NAMALWA (cell line): ENCODE measurements around the gene FAM53A.

Experiments
- DNase-seq: peaks from one replicate; pipeline ENCODE4 v3.0.0-alpha.2; 2015; ENCODE audit warnings: low spot score

FAM53A gene, protein sequence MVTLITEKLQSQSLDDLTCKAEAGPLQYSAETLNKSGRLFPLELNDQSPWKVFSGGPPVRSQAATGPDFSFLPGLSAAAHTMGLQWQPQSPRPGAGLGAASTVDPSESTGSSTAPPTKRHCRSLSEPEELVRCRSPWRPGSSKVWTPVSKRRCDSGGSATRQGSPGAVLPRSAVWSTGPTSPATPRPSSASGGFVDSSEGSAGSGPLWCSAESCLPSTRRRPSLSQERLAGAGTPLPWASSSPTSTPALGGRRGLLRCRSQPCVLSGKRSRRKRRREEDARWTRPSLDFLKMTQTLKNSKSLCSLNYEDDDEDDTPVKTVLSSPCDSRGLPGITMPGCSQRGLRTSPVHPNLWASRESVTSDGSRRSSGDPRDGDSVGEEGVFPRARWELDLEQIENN

DNA sequence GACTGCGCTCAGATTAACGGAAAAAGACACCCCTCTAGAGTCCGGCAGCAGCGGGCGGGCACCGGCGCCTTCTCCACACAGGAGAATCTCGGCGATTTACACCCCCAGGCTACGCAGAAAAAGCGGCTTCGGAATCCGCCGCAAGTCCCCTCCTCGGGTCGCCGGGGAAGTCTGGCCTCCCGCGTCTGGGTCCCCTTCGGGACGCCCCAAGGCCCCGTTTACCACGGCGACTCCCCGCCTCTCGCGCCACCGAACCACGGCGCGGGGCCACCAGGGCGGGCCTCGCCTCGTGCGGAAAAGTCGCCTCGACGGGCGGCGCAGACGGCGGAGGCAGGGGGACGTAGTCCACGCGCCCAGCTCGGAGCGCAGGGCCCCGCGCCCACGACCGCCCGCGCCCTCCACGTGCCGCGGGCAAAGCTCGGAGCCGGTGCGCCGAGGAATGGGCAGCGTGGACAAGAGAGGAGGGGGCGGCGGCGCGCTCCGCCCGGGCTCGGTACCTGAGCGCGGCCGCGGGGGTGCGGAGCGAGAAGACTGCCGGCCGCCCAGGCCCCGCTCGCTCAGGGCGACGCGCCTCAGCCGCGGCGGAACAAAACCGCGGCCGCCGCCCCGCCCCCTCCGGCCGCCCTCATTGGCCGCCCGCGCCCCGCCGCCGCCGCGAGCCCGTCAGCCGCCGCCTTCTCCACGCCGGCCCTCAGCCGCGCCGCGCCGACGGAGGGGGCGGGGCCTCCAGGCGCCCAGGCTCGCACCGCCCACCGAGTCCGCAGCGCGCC lies at the start of gene FAM53A:
Gene FAM53A, minus strand, starts transcription at position 578 of the 770 bp plus-strand sequence. CDS start 15,572 bp downstream, outside the sequence.
- DNase-seq: peak; percentile 83

- no peak for DNase-seq
Measured at GRCh38 chr4:1732911-1733310, 48.8 kb upstream of the FAM53A start.

DNA sequence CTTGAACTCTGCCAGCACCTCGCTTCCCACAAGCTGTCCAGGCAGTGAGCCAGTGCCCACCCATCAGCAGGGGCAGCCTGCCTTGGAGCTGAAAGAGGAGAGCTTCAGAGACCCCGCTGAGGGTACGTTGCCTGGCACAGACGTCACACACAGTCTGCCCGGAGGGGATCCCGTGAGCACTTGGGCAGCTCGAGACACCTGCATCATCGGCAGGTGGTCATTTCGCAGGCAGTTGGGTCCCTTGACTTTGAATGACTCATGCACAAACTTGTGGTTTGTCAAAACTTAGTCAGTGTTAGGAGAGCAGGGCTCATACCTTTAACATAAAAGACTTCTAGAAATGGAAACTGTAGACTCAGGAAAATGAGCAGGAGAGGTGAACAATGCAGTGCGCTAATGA lies 47.1 kb upstream of the FAM53A start:
- DNase-seq: no peak

GRCh38 chr4:1730532-1731135 lies 46.5 kb upstream of the FAM53A start:
- DNase-seq: no peak

DNA sequence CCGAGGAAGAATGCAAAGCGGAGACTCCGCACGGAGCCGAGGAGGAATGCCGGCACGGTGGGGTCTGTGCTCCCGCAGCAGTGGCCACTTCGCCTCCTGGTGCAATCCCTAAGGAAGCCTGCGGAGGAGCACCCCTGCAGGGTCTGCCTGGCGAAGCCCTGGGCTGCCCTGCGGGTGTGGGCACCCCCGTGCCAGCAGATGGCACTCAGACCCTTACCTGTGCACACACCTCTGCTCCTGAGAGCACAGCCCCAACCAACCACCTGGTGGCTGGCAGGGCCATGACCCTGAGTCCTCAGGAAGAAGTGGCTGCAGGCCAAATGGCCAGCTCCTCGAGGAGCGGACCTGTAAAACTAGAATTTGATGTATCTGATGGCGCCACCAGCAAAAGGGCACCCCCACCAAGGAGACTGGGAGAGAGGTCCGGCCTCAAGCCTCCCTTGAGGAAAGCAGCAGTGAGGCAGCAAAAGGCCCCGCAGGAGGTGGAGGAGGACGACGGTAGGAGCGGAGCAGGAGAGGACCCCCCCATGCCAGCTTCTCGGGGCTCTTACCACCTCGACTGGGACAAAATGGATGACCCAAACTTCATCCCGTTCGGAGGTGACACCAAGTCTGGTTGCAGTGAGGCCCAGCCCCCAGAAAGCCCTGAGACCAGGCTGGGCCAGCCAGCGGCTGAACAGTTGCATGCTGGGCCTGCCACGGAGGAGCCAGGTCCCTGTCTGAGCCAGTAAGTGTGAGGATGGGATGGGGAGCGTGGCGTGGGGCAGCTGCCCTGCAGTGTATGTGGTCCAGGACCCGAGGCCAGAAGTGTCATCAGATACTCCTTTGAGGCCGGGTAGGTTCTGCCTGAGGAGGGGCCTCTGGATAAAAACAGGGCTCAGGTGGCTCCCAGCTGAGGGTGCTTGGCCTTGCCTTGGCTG lies 44.2 kb upstream of the FAM53A start:
- no peak for DNase-seq

DNA sequence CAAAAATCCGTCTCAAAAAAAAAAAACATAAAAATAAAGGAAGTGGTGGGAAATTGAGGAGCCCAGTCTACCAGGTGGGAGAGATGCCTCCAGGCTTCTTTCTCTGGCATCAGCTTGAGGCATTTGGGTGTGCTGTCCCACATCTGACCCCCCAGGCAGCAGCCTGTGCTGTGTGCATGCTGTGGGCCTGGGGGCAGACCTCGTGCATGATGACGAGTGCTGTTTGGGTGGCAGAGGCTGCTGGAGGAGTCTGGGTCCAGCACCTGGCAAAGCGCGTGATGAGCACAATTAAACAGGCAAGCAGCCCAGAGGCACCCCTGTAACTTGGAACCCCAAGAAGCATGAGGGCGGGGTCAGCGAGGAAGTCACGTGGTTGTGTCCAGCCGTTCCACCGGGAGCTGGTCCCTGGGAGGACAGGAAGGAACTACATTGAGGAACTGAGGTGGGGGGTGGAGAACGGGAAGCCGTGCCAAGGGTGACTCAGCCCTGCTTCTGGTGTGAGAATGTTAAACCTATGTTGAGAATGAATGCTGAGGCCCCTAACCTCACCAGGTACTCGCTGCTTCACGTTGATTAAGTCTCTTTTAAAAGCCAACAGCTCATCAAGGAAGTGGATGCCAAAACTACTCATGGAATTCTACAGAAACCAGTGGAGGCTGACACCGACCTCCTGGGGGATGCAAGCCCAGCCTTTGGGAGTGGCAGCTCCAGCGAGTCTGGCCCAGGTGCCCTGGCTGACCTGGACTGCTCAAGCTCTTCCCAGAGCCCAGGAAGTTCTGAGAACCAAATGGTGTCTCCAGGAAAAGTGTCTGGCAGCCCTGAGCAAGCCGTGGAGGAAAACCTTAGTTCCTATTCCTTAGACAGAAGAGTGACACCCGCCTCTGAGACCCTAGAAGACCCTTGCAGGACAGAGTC lies 43.3 kb upstream of the FAM53A start:
- no peak for DNase-seq

- peak; percentile 90 for DNase-seq
Measured at GRCh38 chr4:1726146-1726934, 42.2 kb upstream of the FAM53A start.

GRCh38 chr4:1725521-1725920 lies 41.4 kb upstream of the FAM53A start:
- no peak for DNase-seq

- DNase-seq: peak; percentile 92
Measured at GRCh38 chr4:1723131-1723801, 39.2 kb upstream of the FAM53A start.

DNA sequence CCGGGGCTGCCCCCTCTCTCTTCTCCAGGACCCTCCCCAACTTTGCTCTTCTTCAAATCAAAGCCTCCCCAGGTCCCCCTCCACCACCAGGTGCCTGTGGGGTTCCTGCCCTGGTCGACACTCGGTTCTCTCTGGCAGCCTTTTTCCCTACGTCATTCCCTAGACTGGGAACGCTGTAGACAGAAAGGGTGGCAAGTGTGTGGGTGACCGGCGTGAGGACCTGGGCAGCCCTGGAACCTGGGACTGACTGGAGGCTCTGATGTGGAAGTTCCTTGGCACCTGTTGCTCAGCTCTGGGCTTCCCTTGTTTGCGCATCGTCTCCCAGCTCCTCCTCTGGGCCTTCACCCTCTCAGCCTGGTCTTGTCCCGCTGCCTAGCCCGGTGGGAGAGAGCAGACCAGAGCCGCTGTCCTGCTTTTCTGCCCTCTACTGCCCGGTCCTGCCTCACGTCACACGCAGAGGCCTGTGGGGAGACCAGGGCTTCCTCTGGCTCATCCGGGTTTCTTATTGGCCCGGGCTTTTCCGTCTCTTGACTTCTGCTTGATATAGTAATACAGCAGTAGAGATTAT lies 38.5 kb upstream of the FAM53A start:
- no peak for DNase-seq

GRCh38 chr4:1721666-1722550 lies 37.8 kb upstream of the FAM53A start:
- DNase-seq: peak; percentile 59

GRCh38 chr4:1721003-1721665 lies 37.0 kb upstream of the FAM53A start, which contains the start of the genes TACC3 and TMEM129:
TACC3 (plus strand) TSS chr4:1721521; CDS start chr4:1723422, 1,901 bp downstream.
TMEM129 (minus strand) TSS chr4:1721323; CDS start chr4:1720837, 486 bp downstream.
- peak; percentile 97 for DNase-seq

- DNase-seq: peak; percentile 56
Measured at GRCh38 chr4:1720163-1720983, 36.3 kb upstream of the FAM53A start.

DNA sequence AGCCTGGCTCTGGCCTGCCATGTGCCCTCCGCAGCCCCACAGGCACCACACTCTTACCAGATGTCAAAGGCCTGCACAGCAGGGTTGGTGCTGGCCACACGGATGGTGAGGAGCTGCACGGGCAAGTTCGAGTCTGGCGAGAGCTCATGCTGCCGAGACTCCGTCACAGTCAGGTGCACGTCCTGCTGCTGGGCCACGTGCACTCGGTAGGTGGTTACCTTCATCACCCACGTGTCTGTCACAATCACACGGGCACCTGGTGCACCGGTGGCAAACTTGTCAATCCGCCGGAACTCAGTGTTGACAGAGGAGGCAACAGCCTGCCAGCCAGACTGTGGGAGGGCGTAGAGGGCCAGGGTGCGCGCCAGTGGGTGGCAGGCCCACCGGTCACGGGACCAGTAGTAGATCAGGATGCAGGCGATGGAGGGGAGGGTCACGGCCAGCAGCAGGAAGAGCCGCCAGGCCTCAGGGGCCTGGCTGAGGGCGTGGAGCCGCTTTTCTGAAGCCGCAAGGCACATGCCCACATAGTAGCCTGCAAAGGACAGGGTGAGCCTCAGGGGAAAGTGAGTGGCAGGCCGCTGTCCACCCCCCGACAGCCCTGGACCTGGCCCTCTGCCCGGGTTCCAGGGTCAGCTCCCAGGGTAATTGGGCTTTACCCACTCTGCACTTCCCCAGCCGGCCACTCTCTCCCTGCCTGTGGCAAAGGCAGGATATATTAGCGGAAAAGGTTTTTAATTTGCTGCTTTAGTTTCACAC lies 34.2 kb upstream of the FAM53A start:
- DNase-seq: peak; percentile 33
